ENCODE data around the gene NFE2. TPM values are rescaled to one million over a fixed set of nuclear protein-coding genes. Genes with fewer than 3 reads are reported as not detected.

The NFE2 gene
- polyA plus RNA-seq, 1 experiment, result 0.25 TPM

- ChIA-PET POLR2A (no interaction called here), CTCF (interaction anchor here (0.7 to 5.2 kb wide), 5 partner anchors 13 to 121 kb away, joined by 3 to 50 read pairs (median 5); partner anchors contain the start of gene COPZ1)
- no peak overlapping the region for H3K27ac ChIP-seq (ENCODE audit: low read depth, low read length)
- H3K4me3 ChIP-seq (ENCODE audit: low read depth, low read length), result no peak overlapping the region
- DNase-seq (ENCODE audit: low read depth, low spot score), result no peak
- peaks cover 9% of the 10 kb centered on the region for H3K27me3 ChIP-seq (ENCODE audit: control insufficient read depth, insufficient read depth, low read length)
- TF ChIP-seq CTCF (IDR thresholded peaks at IDR 0.05; ENCODE audit: low read depth, low read length), result no peak
- no peaks in the 10 kb centered on the region for H3K9me3 ChIP-seq (ENCODE audit: control insufficient read depth, insufficient read depth, low read length)
These were observed 10.2 kb upstream of the NFE2 start for GRCh38 chr12:54311051-54311450.

- Histone ChIP-seq H3K9me3 (ENCODE audit: control insufficient read depth, insufficient read depth, low read length) (no peaks in the 10 kb centered on the region), H3K27ac (ENCODE audit: low read depth, low read length) (no peak overlapping the region), H3K4me3 (ENCODE audit: low read depth, low read length) (no peak overlapping the region), H3K27me3 (ENCODE audit: control insufficient read depth, insufficient read depth, low read length) (peaks cover 21% of the 10 kb centered on the region)
- CTCF ChIA-PET, result interaction anchor here (0.5 to 2.2 kb wide), 7 partner anchors 13 to 93 kb away, joined by 3 to 21 read pairs (median 6); partner anchors contain the start of gene COPZ1
- DNase-seq (ENCODE audit: low read depth, low spot score), result no peak
- no peak for TF ChIP-seq CTCF (IDR thresholded peaks at IDR 0.05; ENCODE audit: low read depth, low read length)
- POLR2A ChIA-PET, result interaction anchor here (0.6 kb wide), 1 partner anchor 19 kb away, joined by 3 read pairs; no protein-coding TSS in a partner anchor
These were observed 6.3 kb upstream of the NFE2 start for GRCh38 chr12:54306925-54307741.

GRCh38 chr12:54304187-54304810 is 3.5 kb upstream of the NFE2 start:
- Histone ChIP-seq H3K27ac (ENCODE audit: low read depth, low read length) (no peak overlapping the region), H3K27me3 (ENCODE audit: control insufficient read depth, insufficient read depth, low read length) (peaks cover 30% of the 10 kb centered on the region), H3K4me3 (ENCODE audit: low read depth, low read length) (no peak overlapping the region), H3K9me3 (ENCODE audit: control insufficient read depth, insufficient read depth, low read length) (no peaks in the 10 kb centered on the region; the same call in 1 of the 2 replicates)
- TF ChIP-seq CTCF (IDR thresholded peaks at IDR 0.05; ENCODE audit: low read depth, low read length), result no peak
- CTCF ChIA-PET, result interaction anchor here (0.5 kb wide), 1 partner anchor 21 kb away, joined by 5 read pairs; the partner anchor contains the start of gene COPZ1
- DNase-seq (ENCODE audit: low read depth, low spot score), result no peak
- POLR2A ChIA-PET, result interaction anchor here (1.1 kb wide), 1 partner anchor 24 kb away, joined by 3 read pairs; the partner anchor contains the start of genes CBX5 and HNRNPA1

- CTCF ChIA-PET, result no interaction called here
- H3K27me3 ChIP-seq (ENCODE audit: control insufficient read depth, insufficient read depth, low read length), result peaks cover 34% of the 10 kb centered on the region
- DNase-seq (ENCODE audit: low read depth, low spot score), result no peak
- H3K9me3 ChIP-seq (ENCODE audit: control insufficient read depth, insufficient read depth, low read length), result no peaks in the 10 kb centered on the region; the same call in 1 of the 2 replicates
- no peak for TF ChIP-seq CTCF (IDR thresholded peaks at IDR 0.05; ENCODE audit: low read depth, low read length)
- H3K27ac ChIP-seq (ENCODE audit: low read depth, low read length), result no peak overlapping the region
- no peak overlapping the region for H3K4me3 ChIP-seq (ENCODE audit: low read depth, low read length)
- POLR2A ChIA-PET, result interaction anchor here (1.1 kb wide), 1 partner anchor 23 kb away, joined by 3 read pairs; the partner anchor contains the start of genes CBX5 and HNRNPA1
These were observed 2.8 kb upstream of the NFE2 start for GRCh38 chr12:54303640-54304039.

All from AG04450 (cell line).